Measurements from ENCODE around the gene MAST4. TPM values are rescaled to one million over a fixed set of nuclear protein-coding genes. Genes with fewer than 3 reads are reported as not detected.
A peak's percentile ranks its signal among the peaks of the same experiment; 100 is the strongest.

The MAST4 gene
- total RNA-seq, 5 donors from 2014 or later (not counting 1 experiment from before 2014, with no cell fraction given), result 26.1 to 35.5 (median 32.0) TPM

- ChIA-PET POLR2A (no interaction called here), CTCF (no interaction called here)
- no peaks in the 10 kb centered on the region for H3K9me3 ChIP-seq
- DNase-seq (no peak), ATAC-seq (replicated peaks in 1 of 4) (no peak)
- no peak overlapping the region for H3K27ac Mint-ChIP-seq
- H3K27ac ChIP-seq (ENCODE audit: low read length), result no peak overlapping the region
- H3K4me1 ChIP-seq (ENCODE audit: control insufficient read depth in 1 of 2, extremely low read depth in 1 of 2, insufficient read depth in 2 of 2, low read length in 2 of 2), result no peaks in the 10 kb centered on the region
- no peak overlapping the region for H3K4me3 Mint-ChIP-seq
- H3K27me3 ChIP-seq (replicated peaks in 1 of 2; ENCODE audit: control insufficient read depth in 2 of 2, extremely low read depth in 1 of 2, insufficient read depth in 2 of 2, low read length in 1 of 2), result no peaks in the 10 kb centered on the region
- no peaks in the 10 kb centered on the region for H3K27me3 Mint-ChIP-seq
- H3K9me3 Mint-ChIP-seq, result no peaks in the 10 kb centered on the region
- H3K36me3 Mint-ChIP-seq, result peaks cover 61% of the 10 kb centered on the region
- no peak overlapping the region for H3K4me3 ChIP-seq (ENCODE audit: control insufficient read depth in 1 of 2, extremely low read depth in 1 of 2, low read length in 1 of 2)
- peaks cover 4 to 12% of the 10 kb centered on the region in 2 donors for H3K36me3 ChIP-seq (ENCODE audit: control insufficient read depth in 2 of 2, extremely low read depth in 1 of 2, insufficient read depth in 1 of 2, low read length in 1 of 2)
- H3K4me1 Mint-ChIP-seq, result peaks cover 0 to 10% (median 6%) of the 10 kb centered on the region in 3 donors
Observed at GRCh38 chr5:67098656-67099055, 502.5 kb downstream of the MAST4 start.

GRCh38 chr5:67100301-67100700 lies 504.1 kb downstream of the MAST4 start:
- Mint-ChIP-seq H3K9me3 (no peaks in the 10 kb centered on the region), H3K27ac (no peak overlapping the region), H3K4me3 (peak overlapping the region in 1 of 3 donors; percentile 7), H3K36me3 (peaks cover 65% of the 10 kb centered on the region), H3K27me3 (no peaks in the 10 kb centered on the region), H3K4me1 (peaks cover 0 to 10% (median 6%) of the 10 kb centered on the region in 3 donors)
- DNase-seq, result no peak
- no peak overlapping the region for H3K27ac ChIP-seq (ENCODE audit: low read length)
- no peaks in the 10 kb centered on the region for H3K9me3 ChIP-seq
- H3K36me3 ChIP-seq (ENCODE audit: control insufficient read depth in 2 of 2, extremely low read depth in 1 of 2, insufficient read depth in 1 of 2, low read length in 1 of 2), result peaks cover 4 to 16% of the 10 kb centered on the region in 2 donors
- ChIA-PET POLR2A (no interaction called here), CTCF (no interaction called here)
- 43% methylated on average over 7 of the region's 10 CpGs for WGBS (ENCODE audit: insufficient coverage)
- no peaks in the 10 kb centered on the region for H3K27me3 ChIP-seq (replicated peaks in 1 of 2; ENCODE audit: control insufficient read depth in 2 of 2, extremely low read depth in 1 of 2, insufficient read depth in 2 of 2, low read length in 1 of 2)
- H3K4me1 ChIP-seq (ENCODE audit: control insufficient read depth in 1 of 2, extremely low read depth in 1 of 2, insufficient read depth in 2 of 2, low read length in 2 of 2), result no peaks in the 10 kb centered on the region
- H3K4me3 ChIP-seq (ENCODE audit: control insufficient read depth in 1 of 2, extremely low read depth in 1 of 2, low read length in 1 of 2), result no peak overlapping the region
- no peak for ATAC-seq (replicated peaks in 1 of 4)

- Histone ChIP-seq H3K27ac (ENCODE audit: low read length) (no peak overlapping the region), H3K9me3 (no peaks in the 10 kb centered on the region), H3K4me3 (ENCODE audit: control insufficient read depth in 1 of 2, extremely low read depth in 1 of 2, low read length in 1 of 2) (no peak overlapping the region), H3K36me3 (ENCODE audit: control insufficient read depth in 2 of 2, extremely low read depth in 1 of 2, insufficient read depth in 1 of 2, low read length in 1 of 2) (peaks cover 8 to 23% of the 10 kb centered on the region in 2 donors), H3K4me1 (ENCODE audit: control insufficient read depth in 1 of 2, extremely low read depth in 1 of 2, insufficient read depth in 2 of 2, low read length in 2 of 2) (no peaks in the 10 kb centered on the region), H3K27me3 (replicated peaks in 1 of 2; ENCODE audit: control insufficient read depth in 2 of 2, extremely low read depth in 1 of 2, insufficient read depth in 2 of 2, low read length in 1 of 2) (no peaks in the 10 kb centered on the region)
- Mint-ChIP-seq H3K36me3 (peaks cover 60% of the 10 kb centered on the region), H3K9me3 (no peaks in the 10 kb centered on the region), H3K27me3 (no peaks in the 10 kb centered on the region), H3K4me3 (no peak overlapping the region), H3K4me1 (peaks cover 0 to 10% (median 6%) of the 10 kb centered on the region in 3 donors), H3K27ac (no peak overlapping the region)
- CTCF ChIA-PET, result no interaction called here
- ATAC-seq (replicated peaks in 1 of 4), result no peak
- no peak for DNase-seq
- WGBS (ENCODE audit: insufficient coverage), result 100% methylated on average over 2 of the region's 4 CpGs
- POLR2A ChIA-PET, result no interaction called here
Observed at GRCh38 chr5:67102708-67103107, 506.5 kb downstream of the MAST4 start.

- CTCF ChIA-PET, result no interaction called here
- ATAC-seq (replicated peaks in 1 of 4) (no peak), DNase-seq (no peak)
- H3K9me3 Mint-ChIP-seq, result no peaks in the 10 kb centered on the region
- H3K27ac Mint-ChIP-seq, result no peak overlapping the region
- WGBS (ENCODE audit: insufficient coverage), result no CpG with 5 or more reads among the region's 1 CpG
- Histone ChIP-seq H3K9me3 (no peaks in the 10 kb centered on the region), H3K4me3 (ENCODE audit: control insufficient read depth in 1 of 2, extremely low read depth in 1 of 2, low read length in 1 of 2) (no peak overlapping the region), H3K36me3 (ENCODE audit: control insufficient read depth in 2 of 2, extremely low read depth in 1 of 2, insufficient read depth in 1 of 2, low read length in 1 of 2) (peaks cover 5 to 24% of the 10 kb centered on the region in 2 donors), H3K4me1 (ENCODE audit: control insufficient read depth in 1 of 2, extremely low read depth in 1 of 2, insufficient read depth in 2 of 2, low read length in 2 of 2) (no peaks in the 10 kb centered on the region), H3K27me3 (replicated peaks in 1 of 2; ENCODE audit: control insufficient read depth in 2 of 2, extremely low read depth in 1 of 2, insufficient read depth in 2 of 2, low read length in 1 of 2) (no peaks in the 10 kb centered on the region), H3K27ac (ENCODE audit: low read length) (no peak overlapping the region)
- H3K36me3 Mint-ChIP-seq, result peaks cover 62% of the 10 kb centered on the region
- H3K4me3 Mint-ChIP-seq, result no peak overlapping the region
- H3K4me1 Mint-ChIP-seq, result peaks cover 0 to 6% (median 2%) of the 10 kb centered on the region in 3 donors
- no peaks in the 10 kb centered on the region for H3K27me3 Mint-ChIP-seq
- POLR2A ChIA-PET, result no interaction called here
Observed at GRCh38 chr5:67104859-67105258, 508.7 kb downstream of the MAST4 start.

- Histone ChIP-seq H3K27ac (ENCODE audit: low read length) (no peak overlapping the region), H3K36me3 (ENCODE audit: control insufficient read depth in 2 of 2, extremely low read depth in 1 of 2, insufficient read depth in 1 of 2, low read length in 1 of 2) (peaks cover 5 to 27% of the 10 kb centered on the region in 2 donors), H3K27me3 (replicated peaks in 1 of 2; ENCODE audit: control insufficient read depth in 2 of 2, extremely low read depth in 1 of 2, insufficient read depth in 2 of 2, low read length in 1 of 2) (no peaks in the 10 kb centered on the region), H3K4me3 (ENCODE audit: control insufficient read depth in 1 of 2, extremely low read depth in 1 of 2, low read length in 1 of 2) (no peak overlapping the region), H3K4me1 (ENCODE audit: control insufficient read depth in 1 of 2, extremely low read depth in 1 of 2, insufficient read depth in 2 of 2, low read length in 2 of 2) (no peaks in the 10 kb centered on the region), H3K9me3 (no peaks in the 10 kb centered on the region)
- CTCF ChIA-PET, result no interaction called here
- WGBS (ENCODE audit: insufficient coverage), result no CpG with 5 or more reads among the region's 3 CpGs
- no peaks in the 10 kb centered on the region for H3K27me3 Mint-ChIP-seq
- POLR2A ChIA-PET, result no interaction called here
- no peaks in the 10 kb centered on the region for H3K9me3 Mint-ChIP-seq
- ATAC-seq (replicated peaks in 1 of 4) (no peak), DNase-seq (no peak)
- H3K27ac Mint-ChIP-seq, result no peak overlapping the region
- H3K36me3 Mint-ChIP-seq, result peaks cover 62% of the 10 kb centered on the region
- peaks cover 0 to 2% (median 0%) of the 10 kb centered on the region in 3 donors for H3K4me1 Mint-ChIP-seq
- H3K4me3 Mint-ChIP-seq, result no peak overlapping the region
Observed at GRCh38 chr5:67105270-67105669, 509.1 kb downstream of the MAST4 start.

GRCh38 chr5:67106626-67107342 lies 510.6 kb downstream of the MAST4 start:
- Mint-ChIP-seq H3K27me3 (no peaks in the 10 kb centered on the region), H3K9me3 (no peaks in the 10 kb centered on the region), H3K4me3 (no peak overlapping the region), H3K4me1 (no peaks in the 10 kb centered on the region), H3K27ac (no peak overlapping the region), H3K36me3 (peaks cover 64% of the 10 kb centered on the region)
- no peaks in the 10 kb centered on the region for H3K9me3 ChIP-seq
- no peaks in the 10 kb centered on the region for H3K27me3 ChIP-seq (replicated peaks in 1 of 2; ENCODE audit: control insufficient read depth in 2 of 2, extremely low read depth in 1 of 2, insufficient read depth in 2 of 2, low read length in 1 of 2)
- no peak for DNase-seq
- ATAC-seq (replicated peaks in 1 of 4), result no peak
- H3K36me3 ChIP-seq (ENCODE audit: control insufficient read depth in 2 of 2, extremely low read depth in 1 of 2, insufficient read depth in 1 of 2, low read length in 1 of 2), result peaks cover 3 to 29% of the 10 kb centered on the region in 2 donors
- CTCF ChIA-PET, result interaction anchor here in 1 of 2 donors (1.0 kb wide), 1 partner anchor 12 kb away, joined by 3 read pairs; no protein-coding TSS in a partner anchor
- POLR2A ChIA-PET, result no interaction called here
- no CpG with 5 or more reads among the region's 2 CpGs for WGBS (ENCODE audit: insufficient coverage)
- H3K27ac ChIP-seq (ENCODE audit: low read length), result no peak overlapping the region
- no peaks in the 10 kb centered on the region for H3K4me1 ChIP-seq (ENCODE audit: control insufficient read depth in 1 of 2, extremely low read depth in 1 of 2, insufficient read depth in 2 of 2, low read length in 2 of 2)
- H3K4me3 ChIP-seq (ENCODE audit: control insufficient read depth in 1 of 2, extremely low read depth in 1 of 2, low read length in 1 of 2), result no peak overlapping the region
